PFSK-1 (cell line): ENCODE data around the gene RERG.

Source experiments
- FOXP2 ChIP-seq: optimal IDR thresholded peaks from 2 replicates; pipeline ENCODE3; 2011; ENCODE audit warnings: borderline replicate concordance, control low read depth, inconsistent platforms; ENCODE audit not compliant: insufficient read depth; ENCODE audit errors: extremely low read length, extremely low read depth
- POLR2AphosphoS5 ChIP-seq: IDR thresholded peaks from 2 replicates; pipeline ENCODE4 v1.6.1; 2012; ENCODE audit warnings: low read depth, mild to moderate bottlenecking, control low read depth, low read length, moderate library complexity
- REST ChIP-seq, 2 experiments: IDR thresholded peaks; 2 replicates each; pipeline versions ENCODE4 v1.6.1 to v1.8.0; 2011 to 2012; ENCODE audit warnings: low read depth in 2 of 2, low read length in 2 of 2, control low read depth in 1 of 2, inconsistent platforms in 1 of 2, mild to moderate bottlenecking in 1 of 2, moderate library complexity in 1 of 2; ENCODE audit not compliant: insufficient read depth in 1 of 2
- TAF1 ChIP-seq: IDR thresholded peaks from 2 replicates; pipeline ENCODE4 v1.6.1; 2012; ENCODE audit warnings: low read length, control low read depth, borderline replicate concordance; ENCODE audit not compliant: insufficient read depth

- TF ChIP-seq FOXP2 (no peak), REST (IDR thresholded peaks at IDR 0.05; ENCODE audit: insufficient read depth in 1 of 2, low read depth in 2 of 2, low read length in 2 of 2) (no peak), POLR2AphosphoS5 (no peak), TAF1 (no peak)
Observed at GRCh38 chr12:15116086-15116485, 105.1 kb downstream of the RERG start.
